ENCODE data around the gene PRKG1. TPM values are rescaled to one million over a fixed set of nuclear protein-coding genes. Genes with fewer than 3 reads are reported as not detected.

Gene PRKG1
- total and polyA plus RNA-seq, 4 donors = 0.46 to 5.1 (median 1.5) TPM

DNA sequence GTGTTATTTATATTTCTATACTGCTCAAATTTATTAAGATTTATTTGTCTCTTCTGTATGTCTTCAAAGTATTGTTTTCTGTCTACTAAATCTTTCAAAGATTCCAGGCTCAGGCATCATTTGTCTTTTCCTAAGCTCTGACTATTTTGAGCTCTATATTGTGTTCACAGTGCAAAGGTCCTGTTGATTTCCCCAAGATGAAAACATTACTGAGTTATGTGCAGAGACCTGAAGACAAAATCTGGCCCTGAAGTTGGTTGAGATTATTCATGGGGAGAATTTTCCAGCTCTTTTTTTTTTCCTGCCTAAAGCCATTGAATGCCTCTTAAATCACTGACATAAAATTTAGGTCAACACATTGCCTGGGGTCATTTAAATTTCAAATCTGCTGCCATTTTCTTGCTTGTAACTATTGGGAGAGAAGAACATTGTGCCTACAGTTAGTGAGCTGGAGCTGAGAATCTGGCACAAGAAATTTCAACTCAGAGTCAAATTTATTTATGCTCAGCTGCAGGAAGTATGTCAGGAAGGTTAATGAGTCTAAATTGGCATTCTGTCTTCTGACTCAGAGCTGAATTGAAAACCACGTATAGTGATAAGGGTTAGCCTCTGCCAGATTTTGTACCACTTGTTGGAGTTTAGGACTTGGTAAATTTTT is 593.5 kb downstream of the PRKG1 start:
- Histone ChIP-seq H3K4me1 (ENCODE audit: control insufficient read depth in 4 of 4, insufficient read depth in 4 of 4, low read length in 3 of 4) (no peaks in the 10 kb centered on the region), H3K27ac (ENCODE audit: low read depth in 1 of 2, low read length in 2 of 2) (no peak overlapping the region), H3K4me3 (ENCODE audit: low read depth in 1 of 3, low read length in 3 of 3) (no peak overlapping the region), H3K27me3 (ENCODE audit: control insufficient read depth in 4 of 4, insufficient read depth in 4 of 4, low read length in 3 of 4) (peaks cover 0 to 3% (median 0%) of the 10 kb centered on the region in 4 donors), H3K9me3 (ENCODE audit: control insufficient read depth in 4 of 4, low read length in 3 of 4) (no peaks in the 10 kb centered on the region), H3K9ac (ENCODE audit: low read depth in 1 of 2, low read length in 2 of 2) (no peak overlapping the region), H3K36me3 (ENCODE audit: control insufficient read depth in 4 of 4, insufficient read depth in 3 of 4, low read depth in 1 of 4, low read length in 3 of 4) (no peaks in the 10 kb centered on the region)
- DNase-seq (ENCODE audit: low spot score) = no peak
- 32% methylated on average over 1 of the region's 1 CpG for WGBS
- TF ChIP-seq HNF4A (conservative IDR thresholded peaks at IDR 0.05) (no peak), RXRA (IDR thresholded peaks at IDR 0.05) (no peak)

- Histone ChIP-seq H3K9me3 (ENCODE audit: control insufficient read depth in 4 of 4, low read length in 3 of 4) (no peaks in the 10 kb centered on the region), H3K9ac (ENCODE audit: low read depth in 1 of 2, low read length in 2 of 2) (no peak overlapping the region), H3K27me3 (ENCODE audit: control insufficient read depth in 4 of 4, insufficient read depth in 4 of 4, low read length in 3 of 4) (peaks cover 0 to 3% (median 0%) of the 10 kb centered on the region in 4 donors), H3K27ac (ENCODE audit: low read depth in 1 of 2, low read length in 2 of 2) (no peak overlapping the region), H3K4me1 (ENCODE audit: control insufficient read depth in 4 of 4, insufficient read depth in 4 of 4, low read length in 3 of 4) (no peaks in the 10 kb centered on the region), H3K36me3 (ENCODE audit: control insufficient read depth in 4 of 4, insufficient read depth in 3 of 4, low read depth in 1 of 4, low read length in 3 of 4) (no peaks in the 10 kb centered on the region), H3K4me3 (ENCODE audit: low read depth in 1 of 3, low read length in 3 of 3) (no peak overlapping the region)
- TF ChIP-seq HNF4G (IDR thresholded peaks at IDR 0.05) = no peak
- no peak for DNase-seq (ENCODE audit: low spot score)
These were observed 594.0 kb downstream of the PRKG1 start for GRCh38 chr10:51668336-51668689.

DNA sequence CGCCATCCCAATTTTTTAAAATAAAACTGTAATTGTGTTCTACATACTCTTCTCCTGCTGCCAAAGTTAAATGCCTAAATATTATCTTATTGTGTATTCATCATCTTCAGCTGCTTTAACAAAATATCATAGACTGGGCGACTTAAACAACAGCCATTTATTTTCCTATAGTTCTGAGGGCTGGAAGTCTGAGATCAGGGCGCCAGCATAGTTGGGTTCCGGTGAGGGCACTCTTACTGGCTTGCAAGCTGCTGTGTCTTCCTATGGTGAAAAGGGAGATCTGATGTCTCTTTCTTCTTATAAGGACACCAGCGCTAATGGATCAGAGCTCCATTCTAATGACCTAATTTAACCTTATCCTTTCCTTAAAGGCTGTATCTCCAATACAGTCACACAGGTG is 594.8 kb downstream of the PRKG1 start:
- peaks cover 0 to 3% (median 0%) of the 10 kb centered on the region in 4 donors for H3K27me3 ChIP-seq (ENCODE audit: control insufficient read depth in 4 of 4, insufficient read depth in 4 of 4, low read length in 3 of 4)
- no peak overlapping the region for H3K27ac ChIP-seq (ENCODE audit: low read depth in 1 of 2, low read length in 2 of 2)
- 84% methylated on average over 5 of the region's 5 CpGs for WGBS
- no peaks in the 10 kb centered on the region for H3K36me3 ChIP-seq (ENCODE audit: control insufficient read depth in 4 of 4, insufficient read depth in 3 of 4, low read depth in 1 of 4, low read length in 3 of 4)
- no peaks in the 10 kb centered on the region for H3K4me1 ChIP-seq (ENCODE audit: control insufficient read depth in 4 of 4, insufficient read depth in 4 of 4, low read length in 3 of 4)
- TF ChIP-seq JUND (IDR thresholded peaks at IDR 0.05) = no peak
- TF ChIP-seq, protein P1, sequence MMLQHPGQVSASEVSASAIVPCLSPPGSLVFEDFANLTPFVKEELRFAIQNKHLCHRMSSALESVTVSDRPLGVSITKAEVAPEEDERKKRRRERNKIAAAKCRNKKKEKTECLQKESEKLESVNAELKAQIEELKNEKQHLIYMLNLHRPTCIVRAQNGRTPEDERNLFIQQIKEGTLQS (IDR thresholded peaks at IDR 0.05) = no peak
- TF ChIP-seq SP1 (IDR thresholded peaks at IDR 0.05) = no peak
- no peak for TF ChIP-seq ZBTB33 (IDR thresholded peaks at IDR 0.05)
- no peak for TF ChIP-seq FOXA1 (IDR thresholded peaks at IDR 0.05)
- TF ChIP-seq, protein P2, sequence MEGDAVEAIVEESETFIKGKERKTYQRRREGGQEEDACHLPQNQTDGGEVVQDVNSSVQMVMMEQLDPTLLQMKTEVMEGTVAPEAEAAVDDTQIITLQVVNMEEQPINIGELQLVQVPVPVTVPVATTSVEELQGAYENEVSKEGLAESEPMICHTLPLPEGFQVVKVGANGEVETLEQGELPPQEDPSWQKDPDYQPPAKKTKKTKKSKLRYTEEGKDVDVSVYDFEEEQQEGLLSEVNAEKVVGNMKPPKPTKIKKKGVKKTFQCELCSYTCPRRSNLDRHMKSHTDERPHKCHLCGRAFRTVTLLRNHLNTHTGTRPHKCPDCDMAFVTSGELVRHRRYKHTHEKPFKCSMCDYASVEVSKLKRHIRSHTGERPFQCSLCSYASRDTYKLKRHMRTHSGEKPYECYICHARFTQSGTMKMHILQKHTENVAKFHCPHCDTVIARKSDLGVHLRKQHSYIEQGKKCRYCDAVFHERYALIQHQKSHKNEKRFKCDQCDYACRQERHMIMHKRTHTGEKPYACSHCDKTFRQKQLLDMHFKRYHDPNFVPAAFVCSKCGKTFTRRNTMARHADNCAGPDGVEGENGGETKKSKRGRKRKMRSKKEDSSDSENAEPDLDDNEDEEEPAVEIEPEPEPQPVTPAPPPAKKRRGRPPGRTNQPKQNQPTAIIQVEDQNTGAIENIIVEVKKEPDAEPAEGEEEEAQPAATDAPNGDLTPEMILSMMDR (IDR thresholded peaks at IDR 0.05; ENCODE audit: low read depth, low read length, missing input control) = no peak
- no peak for TF ChIP-seq GABPA (IDR thresholded peaks at IDR 0.05 in 1 of 2, conservative IDR thresholded peaks at IDR 0.05 in 1 of 2)
- no peak for TF ChIP-seq NR2F2 (IDR thresholded peaks at IDR 0.05)
- H3K9me3 ChIP-seq (ENCODE audit: control insufficient read depth in 4 of 4, low read length in 3 of 4) = no peaks in the 10 kb centered on the region
- DNase-seq (ENCODE audit: low spot score) = no peak
- no peak overlapping the region for H3K9ac ChIP-seq (ENCODE audit: low read depth in 1 of 2, low read length in 2 of 2)
- H3K4me3 ChIP-seq (ENCODE audit: low read depth in 1 of 3, low read length in 3 of 3) = no peak overlapping the region
